ENCODE measurements around the gene TGM3. TPM values are rescaled to one million over a fixed set of nuclear protein-coding genes. Genes with fewer than 3 reads are reported as not detected.

Gene TGM3
- total RNA-seq, 1 experiment from 2014 or later = 0.11 TPM

GRCh38 chr20:2298701-2299100 lies 2.9 kb downstream of the TGM3 start:
- Mint-ChIP-seq H3K4me3 (no peak overlapping the region), H3K27me3 (ENCODE audit: low read depth) (no peaks in the 10 kb centered on the region; the same call in 1 of the 2 replicates), H3K36me3 (no peaks in the 10 kb centered on the region), H3K4me1 (peaks cover 35% of the 10 kb centered on the region), H3K9me3 (no peaks in the 10 kb centered on the region), H3K27ac (no peak overlapping the region)
- ATAC-seq (no peak), DNase-seq (ENCODE audit: low spot score) (no peak)
- TF ChIP-seq ELF4 (CRISPR knock-in tag; IDR thresholded peaks at IDR 0.05; ENCODE audit: low read depth) = no peak
- no peak for TF ChIP-seq PRDM15 (CRISPR knock-in tag; IDR thresholded peaks at IDR 0.05)
- no peak for TF ChIP-seq AFF4 (CRISPR knock-in tag; IDR thresholded peaks at IDR 0.05; ENCODE audit: borderline replicate concordance)
- no peak for TF ChIP-seq ZNF219 (CRISPR knock-in tag; IDR thresholded peaks at IDR 0.05; ENCODE audit: borderline replicate concordance)
- TF ChIP-seq MAX (CRISPR knock-in tag; IDR thresholded peaks at IDR 0.05) = no peak
- TF ChIP-seq CREB1 (CRISPR knock-in tag; IDR thresholded peaks at IDR 0.05) = no peak
- no peak for TF ChIP-seq NR3C1 (CRISPR knock-in tag; conservative IDR thresholded peaks at IDR 0.05; ENCODE audit: low read depth)
- no peak for TF ChIP-seq ESRRA (CRISPR knock-in tag; IDR thresholded peaks at IDR 0.05; ENCODE audit: borderline replicate concordance)
- TF ChIP-seq RORB (CRISPR knock-in tag; IDR thresholded peaks at IDR 0.05) = no peak
- no peak for TF ChIP-seq ZNF396 (CRISPR knock-in tag; IDR thresholded peaks at IDR 0.05; ENCODE audit: borderline replicate concordance)
- TF ChIP-seq KAT7 (CRISPR knock-in tag; IDR thresholded peaks at IDR 0.05; ENCODE audit: borderline replicate concordance) = no peak
- TF ChIP-seq IRF2 (CRISPR knock-in tag; IDR thresholded peaks at IDR 0.05; ENCODE audit: borderline replicate concordance, low read depth) = no peak
- no peak for TF ChIP-seq ZNF281 (CRISPR knock-in tag; IDR thresholded peaks at IDR 0.05)
- no peak for TF ChIP-seq HMGXB4 (CRISPR knock-in tag; IDR thresholded peaks at IDR 0.05)
- no peak for TF ChIP-seq JAZF1 (CRISPR knock-in tag; IDR thresholded peaks at IDR 0.05)
- no peak for TF ChIP-seq NR2C2 (CRISPR knock-in tag; IDR thresholded peaks at IDR 0.05)
- no peak for TF ChIP-seq OVOL2 (CRISPR knock-in tag; IDR thresholded peaks at IDR 0.05; ENCODE audit: borderline replicate concordance)
- no peak for TF ChIP-seq FOXK1 (CRISPR knock-in tag; IDR thresholded peaks at IDR 0.05)
- no peak for TF ChIP-seq AR (CRISPR knock-in tag; IDR thresholded peaks at IDR 0.05)
- POLR2A ChIA-PET = interaction anchor here (0.6 kb wide), 1 partner anchor 71 kb away, joined by 4 read pairs; no protein-coding TSS in a partner anchor
- CTCF ChIA-PET = interaction anchor here (2.5 kb wide), 1 partner anchor 91 kb away, joined by 13 read pairs; no protein-coding TSS in a partner anchor
